Common myeloid progenitor, CD34-positive (primary cell): ENCODE results near the gene MBNL1.

Experiments
- CTCF ChIA-PET: fragments of 350-600 bp; sonication (Branson Sonifier 250); formaldehyde crosslinking; loops from one replicate; lab custom pipeline; 2021; ENCODE audit warnings: antibody characterized with exemption; lab: Charles Lee
- POLR2A ChIA-PET: fragments of 350-600 bp; sonication (Branson Sonifier 250); formaldehyde crosslinking; loops from one replicate; lab custom pipeline; 2021; ENCODE audit warnings: antibody characterized with exemption; lab: Charles Lee
- DNase-seq, 3 donors: peaks; one replicate each; pipeline versions ENCODE4 v3.0.0 to v3.0.0-alpha.2; 2013
- H3K27ac ChIP-seq, 2 experiments: 1 replicate in 1 of 2; 2 replicates in 1 of 2; pipeline ENCODE4 v1.7.0; 2013; ENCODE audit warnings: inconsistent platforms in 2 of 2, low read length in 2 of 2, mild to moderate bottlenecking in 2 of 2, low read depth in 1 of 2, moderate library complexity in 1 of 2; ENCODE audit not compliant: severe bottlenecking in 2 of 2, insufficient read depth in 1 of 2, poor library complexity in 1 of 2
- H3K27me3 ChIP-seq, 5 experiments: replicated peaks in 2 of 5; 1 replicate in 3 of 5; 2 replicates in 2 of 5; pipeline versions ENCODE4 v1.6.1 to v1.7.0; 2013; ENCODE audit warnings: low read length in 4 of 5, mild to moderate bottlenecking in 2 of 5, moderate library complexity in 2 of 5, inconsistent platforms in 1 of 5; ENCODE audit not compliant: insufficient read depth in 5 of 5, control insufficient read depth in 4 of 5
- H3K36me3 ChIP-seq, 4 experiments: 1 replicate in 2 of 4; 2 replicates in 2 of 4; pipeline versions ENCODE4 v1.6.1 to v1.7.0; 2013; ENCODE audit warnings: low read length in 3 of 4, control low read depth in 1 of 4, mild to moderate bottlenecking in 1 of 4; ENCODE audit not compliant: control insufficient read depth in 4 of 4, insufficient read depth in 4 of 4
- H3K4me1 ChIP-seq, 4 experiments: 1 replicate in 3 of 4; 2 replicates in 1 of 4; pipeline versions ENCODE4 v1.6.1 to v1.7.1; 2013; ENCODE audit warnings: low read length in 3 of 4, mild to moderate bottlenecking in 3 of 4, control low read depth in 1 of 4, inconsistent platforms in 1 of 4, moderate library complexity in 1 of 4; ENCODE audit not compliant: control insufficient read depth in 4 of 4, insufficient read depth in 4 of 4; ENCODE audit errors: control extremely low read depth in 1 of 4
- H3K4me3 ChIP-seq, 7 experiments: 1 replicate in 4 of 7; 2 replicates in 3 of 7; pipeline versions ENCODE4 v1.5.1 to v1.7.0; 2013; ENCODE audit warnings: mild to moderate bottlenecking in 7 of 7, low read length in 6 of 7, moderate library complexity in 6 of 7, inconsistent platforms in 2 of 7, low read depth in 2 of 7, control low read depth in 1 of 7; ENCODE audit not compliant: insufficient read depth in 4 of 7, control insufficient read depth in 1 of 7; ENCODE audit errors: extremely low read depth in 1 of 7
- H3K9me3 ChIP-seq, 5 experiments: 1 replicate in 4 of 5; 2 replicates in 1 of 5; pipeline versions ENCODE4 v1.6.1 to v1.7.1; 2013; ENCODE audit warnings: low read length in 4 of 5, mild to moderate bottlenecking in 2 of 5, inconsistent platforms in 1 of 5, low read depth in 1 of 5, moderate library complexity in 1 of 5; ENCODE audit not compliant: control insufficient read depth in 4 of 5, insufficient read depth in 2 of 5; ENCODE audit errors: control extremely low read depth in 1 of 5
- WGBS: methylation state at CpG from one replicate; pipeline ENCODE4 v1.1.5; 2013; ENCODE audit not compliant: insufficient coverage; 5-methylcytosine and 5-hydroxymethylcytosine counted together

The MBNL1 gene

GRCh38 chr3:152403632-152404066 is 134.9 kb downstream of the MBNL1 start:
- 93% methylated on average over 2 of the region's 2 CpGs for WGBS
- no peaks in the 10 kb centered on the region for H3K27me3 ChIP-seq
- peaks cover 2 to 18% (median 8%) of the 10 kb centered on the region in 4 experiments for H3K36me3 ChIP-seq
- CTCF ChIA-PET = interaction anchor here (0.8 kb wide), 1 partner anchor 12 kb away, joined by 3 read pairs; no protein-coding TSS in a partner anchor
- DNase-seq = peak in 1 of 3 donors; percentile 10
- no peaks in the 10 kb centered on the region for H3K9me3 ChIP-seq
- peak overlapping the region in 1 of 7 experiments; percentile 8 for H3K4me3 ChIP-seq
- peak overlapping the region in 1 of 2 experiments; percentile 30 for H3K27ac ChIP-seq
- peaks cover 10 to 55% (median 18%) of the 10 kb centered on the region in 4 experiments for H3K4me1 ChIP-seq
- POLR2A ChIA-PET = interaction anchor here (0.6 kb wide), 1 partner anchor 70 kb away, joined by 5 read pairs; no protein-coding TSS in a partner anchor

DNA sequence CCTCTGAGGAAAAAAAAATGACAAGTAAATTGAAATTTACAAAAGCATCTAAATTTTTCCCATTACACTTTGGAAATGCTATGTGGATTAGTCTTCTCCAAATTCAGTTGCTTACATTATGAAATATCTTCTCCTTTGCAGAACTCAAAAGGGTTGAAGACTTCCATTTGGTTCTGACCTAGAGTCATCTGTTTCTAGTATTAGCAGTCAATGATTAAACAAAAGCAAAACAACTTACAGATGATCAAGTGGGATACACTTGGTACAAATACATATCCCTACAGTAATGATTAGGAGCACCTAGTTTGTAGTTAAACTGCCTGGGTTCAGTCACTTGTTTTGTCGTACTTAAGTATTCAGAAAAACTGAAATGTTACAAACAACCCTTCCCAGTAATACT is 136.2 kb downstream of the MBNL1 start:
- POLR2A ChIA-PET = no interaction called here
- H3K4me1 ChIP-seq = peaks cover 2 to 50% (median 14%) of the 10 kb centered on the region in 4 experiments
- no CpG with 5 or more reads among the region's 1 CpG for WGBS

DNA sequence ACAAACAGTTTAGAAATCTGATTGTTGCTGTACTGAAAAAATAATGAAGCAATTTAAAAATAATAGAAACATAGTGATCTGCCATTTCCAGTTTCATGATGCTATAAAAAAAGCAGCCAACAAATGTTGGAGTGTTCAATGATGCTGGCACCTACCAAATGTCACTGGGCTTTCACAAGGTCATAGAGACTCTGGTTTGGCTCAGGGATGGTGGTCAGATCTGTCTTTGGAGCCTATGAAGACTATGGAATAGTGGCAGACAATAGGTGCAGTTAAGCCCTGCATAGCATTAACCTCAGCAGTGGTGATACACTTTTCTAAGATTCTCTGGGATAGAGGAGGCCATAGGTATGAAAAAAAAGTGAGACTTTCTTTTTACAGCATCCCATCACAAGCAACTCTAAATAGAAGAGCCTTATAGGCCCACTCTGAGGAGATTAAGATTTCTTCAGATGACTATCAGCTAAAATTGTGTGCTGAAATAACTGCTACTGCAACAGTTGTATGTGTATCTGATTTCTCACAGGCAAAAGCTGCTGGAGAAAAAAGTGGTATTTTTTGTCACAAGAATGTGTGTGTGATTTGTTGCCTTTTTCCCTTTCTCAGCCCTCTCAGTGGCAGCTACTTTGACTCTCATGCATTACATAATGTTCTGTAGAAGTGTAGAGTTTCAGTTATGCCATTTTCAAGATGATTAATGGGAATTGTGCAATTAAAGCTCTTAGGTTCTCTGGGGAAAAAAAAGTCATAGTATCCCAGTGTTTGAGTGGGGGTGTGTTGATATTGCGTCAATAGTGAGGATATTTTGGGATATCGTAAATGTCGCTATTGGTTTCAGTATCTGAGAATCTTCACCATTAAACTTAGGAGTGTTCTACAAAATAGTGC is 137.4 kb downstream of the MBNL1 start:
- H3K4me1 ChIP-seq = peaks cover 2 to 46% (median 12%) of the 10 kb centered on the region in 4 experiments

More for the DNA sequence above, 136.2 kb downstream of the MBNL1 start:
- Histone ChIP-seq H3K27me3 (no peaks in the 10 kb centered on the region), H3K9me3 (no peaks in the 10 kb centered on the region), H3K36me3 (peaks cover 2 to 18% (median 8%) of the 10 kb centered on the region in 4 experiments), H3K4me3 (no peak overlapping the region), H3K27ac (peak overlapping the region in 1 of 2 experiments; percentile 39)
- no peak for DNase-seq
- CTCF ChIA-PET = no interaction called here

GRCh38 chr3:152413240-152413639 is 144.5 kb downstream of the MBNL1 start:
- 100% methylated on average over 1 of the region's 2 CpGs for WGBS
- ChIA-PET CTCF (interaction anchor here (1.5 kb wide), 1 partner anchor 14 kb away, joined by 6 read pairs; no protein-coding TSS in a partner anchor), POLR2A (no interaction called here)
- no peak overlapping the region for H3K27ac ChIP-seq
- peaks cover 0 to 2% (median 0%) of the 10 kb centered on the region in 5 experiments for H3K9me3 ChIP-seq
- no peak overlapping the region for H3K4me3 ChIP-seq
- no peak for DNase-seq
- H3K4me1 ChIP-seq = peaks cover 0 to 6% (median 0%) of the 10 kb centered on the region in 4 experiments
- H3K36me3 ChIP-seq = peaks cover 11 to 43% (median 26%) of the 10 kb centered on the region in 4 experiments
- H3K27me3 ChIP-seq = no peaks in the 10 kb centered on the region

More for the DNA sequence above, 137.4 kb downstream of the MBNL1 start:
- Histone ChIP-seq H3K36me3 (peaks cover 2 to 19% (median 8%) of the 10 kb centered on the region in 4 experiments), H3K27ac (peak overlapping the region in 1 of 2 experiments; percentile 41), H3K4me3 (no peak overlapping the region), H3K27me3 (no peaks in the 10 kb centered on the region), H3K9me3 (no peaks in the 10 kb centered on the region)
- ChIA-PET POLR2A (no interaction called here), CTCF (interaction anchor here (1.0 to 1.2 kb wide), 3 partner anchors 12 to 81 kb away, joined by 3 to 6 read pairs (median 3); no protein-coding TSS in a partner anchor)
- DNase-seq = peak in 2 of 3 donors; percentile 48 to 60
- 89% methylated on average over 3 of the region's 3 CpGs for WGBS

- no peak for DNase-seq
- ChIA-PET POLR2A (no interaction called here), CTCF (no interaction called here)
- no peak overlapping the region for H3K27ac ChIP-seq
- no peak overlapping the region for H3K4me3 ChIP-seq
- H3K9me3 ChIP-seq = peaks cover 0 to 23% (median 15%) of the 10 kb centered on the region in 5 experiments
- H3K36me3 ChIP-seq = peaks cover 30 to 74% (median 47%) of the 10 kb centered on the region in 4 experiments
- H3K4me1 ChIP-seq = peaks cover 0 to 4% (median 0%) of the 10 kb centered on the region in 4 experiments
- H3K27me3 ChIP-seq = no peaks in the 10 kb centered on the region
- no CpG with 5 or more reads among the region's 1 CpG for WGBS
Measured at GRCh38 chr3:152416808-152417580, 148.3 kb downstream of the MBNL1 start.

- Histone ChIP-seq H3K4me3 (peak overlapping the region in 1 of 7 experiments; percentile 6), H3K36me3 (peaks cover 28 to 74% (median 47%) of the 10 kb centered on the region in 4 experiments), H3K27me3 (no peaks in the 10 kb centered on the region), H3K4me1 (no peaks in the 10 kb centered on the region), H3K27ac (no peak overlapping the region), H3K9me3 (peaks cover 0 to 23% (median 15%) of the 10 kb centered on the region in 5 experiments)
- POLR2A ChIA-PET = interaction anchor here (1.3 kb wide), 1 partner anchor 51 kb away, joined by 4 read pairs; no protein-coding TSS in a partner anchor
- 98% methylated on average over 7 of the region's 7 CpGs for WGBS
- no peak for DNase-seq
- CTCF ChIA-PET = interaction anchor here (1.0 to 2.7 kb wide), 3 partner anchors 8 to 14 kb away, joined by 4 to 9 read pairs (median 6); no protein-coding TSS in a partner anchor
Measured at GRCh38 chr3:152419748-152420147, 151.0 kb downstream of the MBNL1 start.
